ENCODE data around the gene TIMELESS.

TIMELESS gene

GRCh38 chr12:56484566-56484965 lies 35.3 kb upstream of the TIMELESS start:
- TF ChIP-seq JUND (IDR thresholded peaks at IDR 0.05; ENCODE audit: low read depth): no peak
- in situ Hi-C loops (cut with HindIII; ENCODE audit: low pct_unique_long_range_greater_than_20kb, low sequenced_read_pairs): no loop called here
- DNase-seq (ENCODE audit: low read depth in 1 of 2, low spot score in 1 of 2): no peak

DNA sequence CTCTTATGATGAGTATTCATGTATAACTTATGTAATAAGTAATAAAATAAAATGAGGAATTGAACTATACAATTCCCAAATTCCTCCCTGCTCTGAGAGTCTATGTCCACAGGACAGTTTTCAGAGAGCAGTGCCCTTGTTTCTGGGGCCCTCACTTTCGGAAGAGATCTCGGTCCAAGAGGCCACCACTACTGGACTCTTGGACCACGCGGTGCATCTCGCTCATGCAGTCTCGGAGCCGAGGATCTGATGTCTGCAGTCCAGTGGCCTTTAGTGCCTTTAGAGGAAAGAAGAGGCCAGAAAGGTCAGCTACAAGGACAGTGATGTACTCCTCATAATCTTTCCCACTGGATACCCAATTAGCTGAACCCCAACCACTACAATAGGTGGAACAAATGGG lies 30.4 kb upstream of the TIMELESS start:
- no peak for DNase-seq (ENCODE audit: low read depth in 1 of 2, low spot score in 1 of 2)
- in situ Hi-C loops (cut with HindIII; ENCODE audit: low pct_unique_long_range_greater_than_20kb, low sequenced_read_pairs): no loop called here
- TF ChIP-seq JUND (IDR thresholded peaks at IDR 0.05; ENCODE audit: low read depth): no peak

DNA sequence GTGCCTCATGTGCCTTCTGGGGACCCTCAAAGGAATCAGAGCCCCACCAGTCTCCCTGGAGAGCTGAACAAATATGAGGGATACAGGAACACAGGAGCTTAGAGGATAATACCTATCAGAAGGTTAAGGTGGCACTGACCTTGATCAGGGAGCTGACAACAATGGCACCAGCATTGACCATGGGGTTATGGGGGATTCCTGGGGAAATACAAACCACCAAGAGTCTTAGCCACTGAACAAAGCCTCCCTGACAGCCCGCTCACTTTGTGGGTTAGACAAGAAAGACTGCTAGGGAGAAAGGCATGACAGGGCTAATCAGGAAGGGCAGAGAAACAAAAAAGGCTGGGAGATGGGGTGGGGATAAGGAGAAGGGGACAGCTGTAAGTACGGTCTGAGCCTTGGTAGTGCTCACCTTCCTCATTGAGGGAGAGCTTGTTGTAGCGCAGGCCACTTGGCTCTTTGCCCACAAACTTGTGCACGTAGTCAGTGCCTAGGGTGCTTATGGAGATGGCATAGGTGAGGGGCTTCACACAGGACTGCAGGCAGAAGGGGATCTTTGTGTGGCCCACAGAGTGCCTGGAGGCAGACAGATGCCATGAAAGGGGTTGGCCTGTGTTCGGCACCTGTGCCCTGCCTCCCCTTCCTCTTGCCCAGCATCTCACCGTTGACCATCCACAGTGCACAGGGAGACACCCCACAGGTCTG lies 28.4 kb upstream of the TIMELESS start:
- no peak for TF ChIP-seq JUND (IDR thresholded peaks at IDR 0.05; ENCODE audit: low read depth)
- DNase-seq (ENCODE audit: low read depth in 1 of 2, low spot score in 1 of 2): no peak
- in situ Hi-C loops (cut with HindIII; ENCODE audit: low pct_unique_long_range_greater_than_20kb, low sequenced_read_pairs): no loop called here

DNA sequence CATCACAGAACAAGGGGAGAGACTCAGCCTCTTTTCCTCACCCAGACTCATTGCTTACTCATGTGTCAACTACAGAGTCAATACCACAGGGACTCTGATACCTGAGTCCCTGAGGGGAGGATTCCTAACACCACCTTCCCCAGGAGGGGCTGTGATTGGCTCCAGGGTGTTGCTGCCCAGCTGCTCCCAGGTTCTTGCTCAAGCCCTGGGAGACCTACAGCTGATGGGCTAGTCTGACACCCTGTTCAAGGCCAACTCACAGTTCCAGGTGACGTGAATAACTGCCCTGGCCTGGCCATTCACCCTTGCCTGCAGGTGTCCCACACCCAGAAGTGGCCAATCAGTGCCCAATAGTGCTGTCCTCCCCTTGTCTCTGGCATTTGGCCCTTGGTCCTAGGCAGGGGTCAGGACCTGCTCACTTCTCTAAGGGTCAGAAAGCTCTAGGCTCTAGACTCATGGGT lies 27.8 kb upstream of the TIMELESS start:
- no peak for TF ChIP-seq JUND (IDR thresholded peaks at IDR 0.05; ENCODE audit: low read depth)
- in situ Hi-C loops (cut with HindIII; ENCODE audit: low pct_unique_long_range_greater_than_20kb, low sequenced_read_pairs): no loop called here
- DNase-seq (ENCODE audit: low read depth in 1 of 2, low spot score in 1 of 2): no peak

- in situ Hi-C loops (cut with HindIII; ENCODE audit: low pct_unique_long_range_greater_than_20kb, low sequenced_read_pairs): no loop called here
- no peak for DNase-seq (ENCODE audit: low read depth in 1 of 2, low spot score in 1 of 2)
- no peak for TF ChIP-seq JUND (IDR thresholded peaks at IDR 0.05; ENCODE audit: low read depth)
Observed at GRCh38 chr12:56476143-56476542, 26.9 kb upstream of the TIMELESS start.

GRCh38 chr12:56474389-56474788 lies 25.2 kb upstream of the TIMELESS start:
- in situ Hi-C loops (cut with HindIII; ENCODE audit: low pct_unique_long_range_greater_than_20kb, low sequenced_read_pairs): no loop called here
- no peak for DNase-seq (ENCODE audit: low read depth in 1 of 2, low spot score in 1 of 2)
- no peak for TF ChIP-seq JUND (IDR thresholded peaks at IDR 0.05; ENCODE audit: low read depth)

DNA sequence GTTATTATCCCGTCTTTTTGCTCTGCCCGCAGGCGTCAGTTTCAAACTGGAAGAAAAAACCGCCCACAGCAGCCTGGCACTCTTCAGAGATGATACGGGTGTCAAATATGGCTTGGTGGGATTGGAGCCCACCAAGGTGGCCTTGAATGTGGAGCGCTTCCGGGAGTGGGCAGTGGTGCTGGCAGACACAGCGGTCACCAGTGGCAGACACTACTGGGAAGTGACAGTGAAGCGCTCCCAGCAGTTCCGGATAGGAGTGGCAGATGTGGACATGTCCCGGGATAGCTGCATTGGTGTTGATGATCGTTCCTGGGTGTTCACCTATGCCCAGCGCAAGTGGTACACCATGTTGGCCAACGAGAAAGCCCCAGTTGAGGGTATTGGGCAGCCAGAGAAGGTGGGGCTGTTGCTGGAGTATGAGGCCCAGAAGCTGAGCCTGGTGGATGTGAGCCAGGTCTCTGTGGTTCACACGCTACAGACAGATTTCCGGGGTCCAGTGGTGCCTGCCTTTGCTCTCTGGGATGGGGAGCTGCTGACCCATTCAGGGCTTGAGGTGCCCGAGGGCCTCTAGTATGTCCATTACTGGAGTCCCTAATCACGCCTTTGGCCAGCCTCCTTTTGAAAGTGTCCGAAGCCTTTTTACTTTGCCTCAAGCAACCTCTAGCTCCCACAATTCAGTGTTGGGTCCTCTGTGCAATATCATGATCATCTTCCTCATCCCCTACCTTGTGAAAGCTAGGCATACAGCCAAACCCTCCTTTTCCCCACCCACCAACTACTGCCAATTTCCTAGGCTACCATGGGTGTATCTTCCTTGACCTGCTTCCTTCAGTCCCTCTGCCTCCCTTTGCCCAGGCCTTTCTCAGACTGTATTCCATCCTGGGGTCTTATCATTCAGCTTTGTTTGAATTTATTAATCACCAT lies 20.0 kb upstream of the TIMELESS start:
- DNase-seq (ENCODE audit: low read depth in 1 of 2, low spot score in 1 of 2): no peak
- no peak for TF ChIP-seq JUND (IDR thresholded peaks at IDR 0.05; ENCODE audit: low read depth)
- in situ Hi-C loops (cut with HindIII; ENCODE audit: low pct_unique_long_range_greater_than_20kb, low sequenced_read_pairs): no loop called here

GRCh38 chr12:56468216-56469006 lies 19.2 kb upstream of the TIMELESS start, which contains the start of gene SPRYD4:
Gene SPRYD4 (plus strand): TSS chr12:56468578. CDS start chr12:56468592, 14 bp downstream.
- peak; percentile 75 to 96 for DNase-seq (ENCODE audit: low read depth in 1 of 2, low spot score in 1 of 2)
- in situ Hi-C loops (cut with HindIII; ENCODE audit: low pct_unique_long_range_greater_than_20kb, low sequenced_read_pairs): no loop called here
- no peak for TF ChIP-seq JUND (IDR thresholded peaks at IDR 0.05; ENCODE audit: low read depth)

GRCh38 chr12:56462565-56462964 lies 13.3 kb upstream of the TIMELESS start:
- in situ Hi-C loops (cut with HindIII; ENCODE audit: low pct_unique_long_range_greater_than_20kb, low sequenced_read_pairs): no loop called here
- no peak for TF ChIP-seq JUND (IDR thresholded peaks at IDR 0.05; ENCODE audit: low read depth)
- no peak for DNase-seq (ENCODE audit: low read depth in 1 of 2, low spot score in 1 of 2)

- no peak for DNase-seq (ENCODE audit: low read depth in 1 of 2, low spot score in 1 of 2)
- in situ Hi-C loops (cut with HindIII; ENCODE audit: low pct_unique_long_range_greater_than_20kb, low sequenced_read_pairs): no loop called here
- TF ChIP-seq JUND (IDR thresholded peaks at IDR 0.05; ENCODE audit: low read depth): no peak
Observed at GRCh38 chr12:56461235-56462159, 12.3 kb upstream of the TIMELESS start.

DNA sequence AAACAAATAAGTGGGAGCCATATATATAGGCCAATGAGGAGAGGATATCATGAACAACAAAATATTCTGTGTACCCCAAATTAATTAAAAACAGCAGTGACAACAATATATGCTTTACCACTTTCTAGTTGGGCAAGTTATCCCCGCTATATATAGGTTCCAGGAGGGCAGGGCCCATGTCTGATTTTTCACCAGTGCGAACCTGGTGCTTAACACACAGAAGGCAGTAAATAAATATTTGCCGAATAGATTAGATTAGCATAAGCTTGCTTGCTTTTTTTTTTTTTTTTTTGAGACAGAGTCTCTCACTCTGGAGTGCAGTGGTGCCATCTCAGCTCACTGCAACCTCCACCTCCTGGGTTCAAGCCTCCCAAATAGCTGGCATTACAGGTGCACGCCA lies 8.6 kb upstream of the TIMELESS start:
- TF ChIP-seq JUND (IDR thresholded peaks at IDR 0.05; ENCODE audit: low read depth): no peak
- in situ Hi-C loops (cut with HindIII; ENCODE audit: low pct_unique_long_range_greater_than_20kb, low sequenced_read_pairs): no loop called here
- DNase-seq (ENCODE audit: low read depth in 1 of 2, low spot score in 1 of 2): peak in 1 of 2 experiments; percentile 27
